HG03135 (cell line): Measurements from ENCODE around the gene RBM47.
A peak's percentile ranks its signal among the peaks of the same experiment; 100 is the strongest.

Source experiments
- ATAC-seq: cut with Tn5 transposase; IDR thresholded peaks from one replicate; pipeline ENCODE4 v1.9.1; 2021; ENCODE audit warnings: mild to moderate bottlenecking, moderate library complexity; ENCODE audit not compliant: unreplicated experiment

RBM47 gene

GRCh38 chr4:40592034-40592433 is 37.6 kb downstream of the RBM47 start:
- ATAC-seq, result no peak

GRCh38 chr4:40587826-40588225 is 41.8 kb downstream of the RBM47 start:
- no peak for ATAC-seq

GRCh38 chr4:40587351-40587750 is 42.3 kb downstream of the RBM47 start:
- no peak for ATAC-seq

- no peak for ATAC-seq
These were observed 42.9 kb downstream of the RBM47 start for GRCh38 chr4:40586729-40587128.

GRCh38 chr4:40586034-40586433 is 43.6 kb downstream of the RBM47 start:
- no peak for ATAC-seq

GRCh38 chr4:40585201-40585799 is 44.4 kb downstream of the RBM47 start:
- no peak for ATAC-seq

GRCh38 chr4:40584517-40585141 is 45.0 kb downstream of the RBM47 start:
- ATAC-seq, result no peak

- no peak for ATAC-seq
These were observed 45.7 kb downstream of the RBM47 start for GRCh38 chr4:40583850-40584439.

GRCh38 chr4:40582413-40582812 is 47.3 kb downstream of the RBM47 start:
- ATAC-seq, result no peak

GRCh38 chr4:40581254-40582140 is 48.2 kb downstream of the RBM47 start:
- no peak for ATAC-seq

GRCh38 chr4:40579983-40580382 is 49.7 kb downstream of the RBM47 start:
- no peak for ATAC-seq

- ATAC-seq, result no peak
These were observed 51.9 kb downstream of the RBM47 start for GRCh38 chr4:40577588-40578253.

GRCh38 chr4:40576651-40577480 is 52.8 kb downstream of the RBM47 start:
- ATAC-seq, result peak; percentile 71

GRCh38 chr4:40575846-40576245 is 53.8 kb downstream of the RBM47 start:
- no peak for ATAC-seq

GRCh38 chr4:40573593-40574311 is 55.9 kb downstream of the RBM47 start:
- no peak for ATAC-seq

GRCh38 chr4:40572692-40573310 is 56.9 kb downstream of the RBM47 start:
- ATAC-seq, result no peak

- no peak for ATAC-seq
These were observed 58.5 kb downstream of the RBM47 start for GRCh38 chr4:40571208-40571607.

- no peak for ATAC-seq
These were observed 59.2 kb downstream of the RBM47 start for GRCh38 chr4:40570348-40571077.
